HG02798 (cell line): ENCODE results near the gene MYO16.

Source experiments
- ATAC-seq: cut with Tn5 transposase; IDR thresholded peaks from one replicate; pipeline ENCODE4 v1.9.1; 2021; ENCODE audit warnings: mild to moderate bottlenecking; ENCODE audit not compliant: unreplicated experiment, poor library complexity

Gene MYO16

GRCh38 chr13:109249780-109250528 is 620.5 kb downstream of the MYO16 start:
- no peak for ATAC-seq

- ATAC-seq: no peak
Observed at GRCh38 chr13:109251956-109252355, 622.5 kb downstream of the MYO16 start.

GRCh38 chr13:109253316-109253715 is 623.9 kb downstream of the MYO16 start:
- ATAC-seq: no peak

GRCh38 chr13:109254274-109254673 is 624.9 kb downstream of the MYO16 start:
- no peak for ATAC-seq

- ATAC-seq: no peak
Observed at GRCh38 chr13:109255141-109255856, 625.9 kb downstream of the MYO16 start.

- ATAC-seq: no peak
Observed at GRCh38 chr13:109256866-109257760, 627.7 kb downstream of the MYO16 start.
